Measurements from ENCODE around the gene LIMA1.

- TF ChIP-seq CTCF (IDR thresholded peaks at IDR 0.05) (no peak), POLR2A (IDR thresholded peaks at IDR 0.05) (no peak)
Observed at GRCh38 chr12:50325890-50326391, 42.6 kb upstream of the LIMA1 start.
